ENCODE results near the gene MAD2L2.

MAD2L2 gene

GRCh38 chr1:11653101-11653860 is 27.7 kb downstream of the MAD2L2 start:
- peak; percentile 14 for DNase-seq (ENCODE audit: low spot score)

GRCh38 chr1:11652203-11652780 is 28.7 kb downstream of the MAD2L2 start:
- no peak for DNase-seq (ENCODE audit: low spot score)

GRCh38 chr1:11651017-11651416 is 29.9 kb downstream of the MAD2L2 start:
- DNase-seq (ENCODE audit: low spot score): no peak

- DNase-seq (ENCODE audit: low spot score): no peak
These were observed 30.5 kb downstream of the MAD2L2 start for GRCh38 chr1:11650331-11650991.

GRCh38 chr1:11649624-11650330 is 31.2 kb downstream of the MAD2L2 start:
- no peak for DNase-seq (ENCODE audit: low spot score)

- no peak for DNase-seq (ENCODE audit: low spot score)
These were observed 31.7 kb downstream of the MAD2L2 start for GRCh38 chr1:11649237-11649623.

GRCh38 chr1:11648732-11649158 is 32.2 kb downstream of the MAD2L2 start:
- DNase-seq (ENCODE audit: low spot score): no peak

GRCh38 chr1:11648039-11648438 is 32.9 kb downstream of the MAD2L2 start:
- DNase-seq (ENCODE audit: low spot score): no peak

- no peak for DNase-seq (ENCODE audit: low spot score)
These were observed 33.6 kb downstream of the MAD2L2 start for GRCh38 chr1:11647333-11647732.

- DNase-seq (ENCODE audit: low spot score): no peak
These were observed 34.6 kb downstream of the MAD2L2 start for GRCh38 chr1:11646317-11646716.

GRCh38 chr1:11645670-11646265 is 35.2 kb downstream of the MAD2L2 start:
- DNase-seq (ENCODE audit: low spot score): peak; percentile 60

- no peak for DNase-seq (ENCODE audit: low spot score)
These were observed 35.7 kb downstream of the MAD2L2 start for GRCh38 chr1:11645270-11645669.

- DNase-seq (ENCODE audit: low spot score): no peak
These were observed 37.2 kb downstream of the MAD2L2 start for GRCh38 chr1:11643782-11644181.

- DNase-seq (ENCODE audit: low spot score): peak; percentile 68
These were observed 38.4 kb downstream of the MAD2L2 start for GRCh38 chr1:11642418-11643017.

GRCh38 chr1:11641776-11642305 is 39.1 kb downstream of the MAD2L2 start:
- DNase-seq (ENCODE audit: low spot score): no peak

GRCh38 chr1:11640944-11641343 is 40.0 kb downstream of the MAD2L2 start:
- DNase-seq (ENCODE audit: low spot score): no peak

GRCh38 chr1:11640101-11640500 is 40.8 kb downstream of the MAD2L2 start:
- no peak for DNase-seq (ENCODE audit: low spot score)

GRCh38 chr1:11639372-11639771 is 41.6 kb downstream of the MAD2L2 start:
- no peak for DNase-seq (ENCODE audit: low spot score)

- DNase-seq (ENCODE audit: low spot score): no peak
These were observed 42.8 kb downstream of the MAD2L2 start for GRCh38 chr1:11638121-11638520.

- no peak for DNase-seq (ENCODE audit: low spot score)
These were observed 46.4 kb downstream of the MAD2L2 start for GRCh38 chr1:11634365-11635192.

Data from LoVo (cell line).